Measurements from ENCODE around the gene RBM19.
A peak's percentile ranks its signal among the peaks of the same experiment; 100 is the strongest.

The RBM19 gene

GRCh38 chr12:113861708-113862312 is 104.3 kb downstream of the RBM19 start:
- H3K27me3 ChIP-seq = no peaks in the 10 kb centered on the region
- TF ChIP-seq CTCF (IDR thresholded peaks at IDR 0.05) = no peak
- peak overlapping the region; percentile 62 for H3K27ac ChIP-seq
- no peaks in the 10 kb centered on the region for H3K36me3 ChIP-seq
- H3K4me3 ChIP-seq (ENCODE audit: low read depth in 1 of 2, low read length in 1 of 2) = peak overlapping the region in 1 of 2 experiments; percentile 11
- no peaks in the 10 kb centered on the region for H3K9me3 ChIP-seq
- H3K4me1 ChIP-seq (ENCODE audit: control insufficient read depth in 1 of 2, insufficient read depth in 1 of 2, low read depth in 1 of 2, low read length in 1 of 2) = peaks cover 55 to 57% of the 10 kb centered on the region in 2 experiments

GRCh38 chr12:113860950-113861349 is 105.2 kb downstream of the RBM19 start:
- peak overlapping the region; percentile 62 for H3K27ac ChIP-seq
- no peaks in the 10 kb centered on the region for H3K36me3 ChIP-seq
- no peaks in the 10 kb centered on the region for H3K27me3 ChIP-seq
- no peak for TF ChIP-seq CTCF (IDR thresholded peaks at IDR 0.05)
- H3K9me3 ChIP-seq = no peaks in the 10 kb centered on the region
- H3K4me3 ChIP-seq (ENCODE audit: low read depth in 1 of 2, low read length in 1 of 2) = peak overlapping the region in 1 of 2 experiments; percentile 11
- H3K4me1 ChIP-seq (ENCODE audit: control insufficient read depth in 1 of 2, insufficient read depth in 1 of 2, low read depth in 1 of 2, low read length in 1 of 2) = peaks cover 55 to 57% of the 10 kb centered on the region in 2 experiments

- no peak for TF ChIP-seq CTCF (IDR thresholded peaks at IDR 0.05)
- H3K4me1 ChIP-seq (ENCODE audit: control insufficient read depth in 1 of 2, insufficient read depth in 1 of 2, low read depth in 1 of 2, low read length in 1 of 2) = peaks cover 55 to 57% of the 10 kb centered on the region in 2 experiments
- H3K4me3 ChIP-seq (ENCODE audit: low read depth in 1 of 2, low read length in 1 of 2) = no peak overlapping the region
- peak overlapping the region; percentile 62 for H3K27ac ChIP-seq
- H3K36me3 ChIP-seq = no peaks in the 10 kb centered on the region
- H3K27me3 ChIP-seq = no peaks in the 10 kb centered on the region
- no peaks in the 10 kb centered on the region for H3K9me3 ChIP-seq
These were observed 105.9 kb downstream of the RBM19 start for GRCh38 chr12:113860059-113860820.

DNA sequence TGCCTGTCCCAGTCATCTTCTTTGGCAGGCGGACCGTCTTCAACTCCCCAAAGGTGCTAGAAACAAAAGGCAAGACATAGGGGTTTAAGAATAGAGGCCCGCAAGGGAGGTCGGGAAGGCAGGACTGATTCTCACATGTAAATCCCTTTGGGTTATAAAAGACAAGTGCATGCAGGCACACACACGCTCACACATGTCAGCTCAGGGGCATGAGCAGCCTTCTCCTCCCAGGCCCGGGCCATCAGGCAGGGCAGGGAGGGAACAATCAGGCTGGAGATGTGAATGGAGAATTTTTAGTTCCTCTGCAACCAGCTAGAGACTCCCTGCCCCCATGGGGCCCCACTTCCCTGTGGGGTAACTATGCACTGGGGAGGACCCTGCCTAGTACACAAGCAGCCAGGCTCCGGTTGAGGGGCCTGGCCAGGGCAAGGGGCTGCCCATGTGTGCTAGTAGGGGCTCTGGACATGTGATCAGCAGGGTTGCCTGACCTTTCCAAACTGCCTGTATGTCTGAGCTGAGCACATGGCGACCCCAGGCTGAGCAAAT is 107.2 kb downstream of the RBM19 start:
- Histone ChIP-seq H3K4me3 (ENCODE audit: low read depth in 1 of 2, low read length in 1 of 2) (no peak overlapping the region), H3K36me3 (no peaks in the 10 kb centered on the region), H3K27me3 (no peaks in the 10 kb centered on the region), H3K4me1 (ENCODE audit: control insufficient read depth in 1 of 2, insufficient read depth in 1 of 2, low read depth in 1 of 2, low read length in 1 of 2) (peaks cover 55 to 57% of the 10 kb centered on the region in 2 experiments), H3K9me3 (no peaks in the 10 kb centered on the region), H3K27ac (peak overlapping the region; percentile 62)
- TF ChIP-seq CTCF (IDR thresholded peaks at IDR 0.05) = no peak

- Histone ChIP-seq H3K27me3 (no peaks in the 10 kb centered on the region), H3K4me1 (ENCODE audit: control insufficient read depth in 1 of 2, insufficient read depth in 1 of 2, low read depth in 1 of 2, low read length in 1 of 2) (peaks cover 59 to 60% of the 10 kb centered on the region in 2 experiments), H3K4me3 (ENCODE audit: low read depth in 1 of 2, low read length in 1 of 2) (no peak overlapping the region), H3K36me3 (no peaks in the 10 kb centered on the region), H3K9me3 (no peaks in the 10 kb centered on the region), H3K27ac (no peak overlapping the region)
- TF ChIP-seq CTCF (IDR thresholded peaks at IDR 0.05) = no peak
These were observed 108.8 kb downstream of the RBM19 start for GRCh38 chr12:113857371-113857770.

Data from neutrophil (primary cell).